Subcutaneous adipose tissue (tissue), 4 donors: ENCODE measurements around the gene HOXB6. TPM values are rescaled to one million over a fixed set of nuclear protein-coding genes. Genes with fewer than 3 reads are reported as not detected.

Experiments used
- CTCF ChIP-seq: fragments of 450-650 bp; IDR thresholded peaks from one replicate; pipeline ENCODE4 v1.5.1; 2016; ENCODE audit warnings: low read depth, mild to moderate bottlenecking, control low read depth, antibody characterized with exemption, moderate library complexity
- total RNA-seq, 4 donors: library from RNA; depleted of rRNA; stranded (reverse); fragments of >200 nt; gene quantifications; one replicate each; pipeline ENCODE4 v1.1.0, GENCODE V29; 2016

The HOXB6 gene
- total RNA-seq, 4 donors from 2014 or later = 4.8 to 12.1 (median 8.9) TPM

GRCh38 chr17:48632579-48633265 lies 27.9 kb upstream of the HOXB6 start:
- TF ChIP-seq CTCF = no peak

- TF ChIP-seq CTCF = no peak
These were observed 27.1 kb upstream of the HOXB6 start for GRCh38 chr17:48631693-48632578.

GRCh38 chr17:48630925-48631692 lies 26.3 kb upstream of the HOXB6 start:
- no peak for TF ChIP-seq CTCF

DNA sequence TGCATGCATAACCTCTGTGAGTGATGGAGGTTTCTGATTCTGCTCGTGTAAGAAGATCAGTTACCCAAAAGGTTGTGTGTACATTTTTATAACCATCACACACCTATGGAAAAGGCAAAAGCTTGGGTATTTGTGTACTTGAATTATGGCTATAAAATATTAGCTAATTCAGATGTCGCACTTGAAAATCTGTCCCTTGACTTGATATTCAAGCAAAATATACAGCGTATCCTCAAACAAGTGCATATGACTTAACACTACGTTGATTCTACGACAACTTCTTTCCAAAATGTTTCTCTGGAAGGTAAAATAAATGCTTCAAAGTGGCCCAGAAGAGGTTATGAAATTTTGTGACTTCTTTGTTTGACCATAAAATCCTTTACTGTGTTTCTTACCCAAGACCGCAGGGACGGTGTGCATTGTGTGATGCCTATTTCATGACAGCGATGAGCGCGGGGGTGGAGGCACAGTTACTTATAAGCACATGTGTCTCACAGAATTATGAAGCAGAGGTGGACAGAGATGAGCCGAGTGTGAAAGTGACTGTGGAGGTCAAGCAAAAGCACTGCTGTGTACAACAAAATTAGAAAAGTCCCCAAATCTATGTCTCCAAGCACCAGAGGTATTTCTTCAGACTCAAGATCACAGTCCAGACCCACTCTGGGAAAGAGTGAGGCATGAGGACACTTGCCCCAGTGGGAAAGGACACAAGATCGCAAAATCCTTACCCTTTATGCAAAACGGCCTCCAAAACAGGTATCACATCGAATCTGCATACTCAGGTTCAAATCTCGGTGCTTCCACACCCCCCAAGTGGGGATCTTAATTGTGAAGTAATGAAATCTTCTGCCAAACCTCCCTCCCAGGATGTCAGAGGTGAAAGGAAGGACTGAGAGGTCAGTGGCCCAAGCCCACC lies 25.5 kb upstream of the HOXB6 start:
- TF ChIP-seq CTCF = no peak

DNA sequence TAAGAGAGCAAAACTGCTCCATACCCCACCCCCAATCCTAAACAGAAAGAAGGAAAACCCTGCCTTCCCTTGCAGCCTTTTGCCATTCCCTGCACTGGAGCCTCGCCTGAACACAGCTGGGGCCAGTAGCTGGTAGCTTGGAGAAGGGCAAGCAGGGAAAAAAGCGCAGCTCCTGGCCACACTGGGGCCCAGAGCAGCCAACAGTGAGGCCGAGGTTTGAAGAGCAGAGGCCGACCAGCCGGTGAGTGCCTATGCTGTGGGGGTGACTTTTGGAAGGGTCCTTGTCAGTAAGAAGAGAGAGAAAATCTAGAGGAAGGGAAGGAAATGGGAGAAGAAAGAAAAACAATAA lies 24.6 kb upstream of the HOXB6 start:
- no peak for TF ChIP-seq CTCF

DNA sequence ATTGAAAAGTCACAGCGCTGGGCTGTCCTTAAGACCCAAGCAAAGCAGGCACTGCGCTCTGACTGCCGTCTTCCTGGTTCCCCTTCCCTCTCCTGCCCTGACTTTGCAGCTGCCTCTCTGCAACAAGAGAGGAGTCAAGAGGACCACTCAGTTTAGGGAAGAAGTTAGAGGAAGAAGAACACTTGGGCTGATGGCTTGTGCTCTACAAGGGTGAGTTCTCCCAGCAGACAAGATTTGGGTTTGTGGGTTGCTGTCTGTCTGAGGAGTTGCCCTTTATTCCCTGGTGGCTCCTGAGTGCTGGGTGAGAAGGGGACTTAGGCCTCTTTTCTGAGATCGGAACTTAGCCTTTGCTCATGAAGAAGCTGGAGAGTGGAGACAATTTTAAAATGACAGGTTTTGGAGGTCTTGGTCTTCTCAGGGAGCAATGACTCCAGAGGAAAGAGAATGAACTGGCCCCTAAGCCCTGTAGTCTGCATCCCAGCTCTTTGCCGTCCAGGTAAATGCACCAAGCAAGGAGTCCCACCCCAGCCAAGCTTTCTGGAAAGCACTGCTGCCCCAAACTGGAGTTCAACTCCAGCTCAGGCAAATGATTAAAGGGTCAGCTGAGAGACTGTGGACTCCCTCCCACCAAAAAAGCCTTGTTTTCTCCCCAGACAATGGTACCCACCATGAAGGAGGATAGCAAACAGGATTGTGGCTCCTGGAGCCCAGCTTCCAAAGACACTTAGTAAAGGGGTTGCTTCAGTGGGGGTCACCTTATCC lies 24.0 kb upstream of the HOXB6 start:
- no peak for TF ChIP-seq CTCF
